CD4-positive, alpha-beta T cell (primary cell): ENCODE measurements around the gene KRT6B. TPM values are rescaled to one million over a fixed set of nuclear protein-coding genes. Genes with fewer than 3 reads are reported as not detected.
"Not testable (repeated sequence)": the region's sequence is repeated elsewhere in the genome, so short reads cannot be mapped to it uniquely, and the experiment has no call there.

ENCODE experiments used
- ATAC-seq: fragments of 200-7000 bp; cut with Tn5 transposase; one replicate; pipeline ENCODE4 v1.10.0; 2022; ENCODE audit warnings: mild to moderate bottlenecking; ENCODE audit not compliant: poor library complexity
- CTCF ChIA-PET: fragments of 350-600 bp; sonication (Branson Sonifier 250); formaldehyde crosslinking; loops from one replicate; lab custom pipeline; 2021; ENCODE audit warnings: antibody characterized with exemption, inconsistent platforms; lab: Charles Lee
- POLR2A ChIA-PET: fragments of 350-600 bp; sonication (Branson Sonifier 250); formaldehyde crosslinking; loops from one replicate; lab custom pipeline; 2021; ENCODE audit warnings: antibody characterized with exemption, inconsistent platforms; lab: Charles Lee
- DNase-seq, 14 experiments: peaks; one replicate each; pipeline ENCODE4 v3.0.0-alpha.2; 2013 to 2020; ENCODE audit warnings: mixed read lengths in 2 of 14
- H3K27ac ChIP-seq, 2 donors: one replicate each; pipeline versions ENCODE4 v1.5.1 to v1.7.0; 2013; ENCODE audit warnings: low read length in 2 of 2, low read depth in 1 of 2, mild to moderate bottlenecking in 1 of 2
- H3K27me3 ChIP-seq, 2 experiments: 1 replicate in 1 of 2; 2 replicates in 1 of 2; pipeline versions ENCODE4 v1.6.1 to v1.7.0; 2013; ENCODE audit warnings: low read length in 2 of 2, control low read depth in 1 of 2, mild to moderate bottlenecking in 1 of 2, moderate library complexity in 1 of 2; ENCODE audit not compliant: insufficient read depth in 2 of 2, control insufficient read depth in 1 of 2
- H3K36me3 ChIP-seq: one replicate; pipeline ENCODE4 v1.6.1; 2013; ENCODE audit warnings: low read length, control low read depth; ENCODE audit not compliant: insufficient read depth
- H3K4me1 ChIP-seq: one replicate; pipeline ENCODE4 v1.6.1; 2013; ENCODE audit warnings: low read length, control low read depth; ENCODE audit not compliant: insufficient read depth
- H3K4me3 ChIP-seq: one replicate; pipeline ENCODE4 v1.5.1; 2013; ENCODE audit warnings: mild to moderate bottlenecking, low read length, moderate library complexity
- H3K9me3 ChIP-seq, 2 experiments: 1 replicate in 1 of 2; 2 replicates in 1 of 2; pipeline versions ENCODE4 v1.6.1 to v1.7.0; 2013; ENCODE audit warnings: low read length in 2 of 2, mild to moderate bottlenecking in 2 of 2, control low read depth in 1 of 2, moderate library complexity in 1 of 2; ENCODE audit not compliant: control insufficient read depth in 1 of 2, insufficient read depth in 1 of 2
- H3K27ac Mint-ChIP-seq: one replicate; pipeline ENCODE4 v1.8.0; 2020; ENCODE audit warnings: mixed read lengths
- H3K27me3 Mint-ChIP-seq: one replicate; pipeline ENCODE4 v1.8.0; 2021; ENCODE audit warnings: mixed read lengths
- H3K36me3 Mint-ChIP-seq: one replicate; pipeline ENCODE4 v1.8.0; 2021; ENCODE audit warnings: low read depth, mixed read lengths
- H3K4me1 Mint-ChIP-seq: one replicate; pipeline ENCODE4 v1.8.0; 2021; ENCODE audit warnings: low read depth, mixed read lengths
- H3K4me3 Mint-ChIP-seq: one replicate; pipeline ENCODE4 v1.8.0; 2020; ENCODE audit warnings: mild to moderate bottlenecking, mixed read lengths
- H3K9me3 Mint-ChIP-seq: one replicate; pipeline ENCODE4 v1.8.0; 2020; ENCODE audit warnings: mixed read lengths
- intact Hi-C, 2 experiments: fragments of 100-400 bp; cut with DNase I in 1 of 2; cut with micrococcal nuclease in 1 of 2; formaldehyde crosslinking; loops; one replicate each; pipeline versions ENCODE4 v1.15.1 to v1.9.0; 2023 to 2025; cut with DNase I, micrococcal nuclease
- total RNA-seq, 174 experiments: library from RNA in 2 of 174; stranded (reverse) in 2 of 174; gene quantifications; one replicate each; pipeline ENCODE4 v1.2.3 and lab custom pipeline; 2021 to 2026
- TF ChIP-seq, protein P1 (sequence below): fragments of 200-600 bp; IDR thresholded peaks from one replicate; pipeline ENCODE4 v1.8.0; 2022; ENCODE audit warnings: antibody characterized with exemption, mild to moderate bottlenecking

The KRT6B gene
- total RNA-seq, 2 experiments from 2014 or later = not detected

DNA sequence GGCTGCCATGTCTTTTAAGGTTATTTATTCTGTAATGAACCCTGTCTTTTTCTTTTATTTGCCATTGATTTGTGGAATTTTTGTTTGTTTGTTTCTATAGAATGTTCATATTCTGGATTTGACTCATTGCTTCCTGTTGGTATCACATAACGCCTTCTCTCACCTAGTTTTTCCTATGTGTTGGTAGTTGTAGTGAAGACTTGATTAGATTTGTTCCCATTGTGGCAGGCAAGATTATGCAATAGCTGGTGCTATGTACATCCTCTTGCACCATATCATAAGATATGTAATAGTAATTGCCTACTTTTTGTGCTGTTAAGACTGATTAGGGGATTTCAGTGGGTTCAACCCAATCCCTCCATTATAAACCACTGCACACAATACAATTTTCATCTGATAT, 3.9 kb upstream of the KRT6B start:
- Mint-ChIP-seq H3K9me3 (no peaks in the 10 kb centered on the region), H3K27ac (no peak overlapping the region), H3K4me3 (no peak overlapping the region), H3K4me1 (no peaks in the 10 kb centered on the region), H3K27me3 (peaks cover 6% of the 10 kb centered on the region), H3K36me3 (no peaks in the 10 kb centered on the region)
- Histone ChIP-seq H3K36me3 (no peaks in the 10 kb centered on the region), H3K27ac (no peak overlapping the region), H3K4me1 (no peaks in the 10 kb centered on the region), H3K4me3 (no peak overlapping the region), H3K27me3 (peaks cover 0 to 9% of the 10 kb centered on the region in 2 experiments), H3K9me3 (no peaks in the 10 kb centered on the region)
- DNase-seq (no peak), ATAC-seq (no peak)
- ChIA-PET POLR2A (no interaction called here), CTCF (no interaction called here)
- TF ChIP-seq, protein P1, sequence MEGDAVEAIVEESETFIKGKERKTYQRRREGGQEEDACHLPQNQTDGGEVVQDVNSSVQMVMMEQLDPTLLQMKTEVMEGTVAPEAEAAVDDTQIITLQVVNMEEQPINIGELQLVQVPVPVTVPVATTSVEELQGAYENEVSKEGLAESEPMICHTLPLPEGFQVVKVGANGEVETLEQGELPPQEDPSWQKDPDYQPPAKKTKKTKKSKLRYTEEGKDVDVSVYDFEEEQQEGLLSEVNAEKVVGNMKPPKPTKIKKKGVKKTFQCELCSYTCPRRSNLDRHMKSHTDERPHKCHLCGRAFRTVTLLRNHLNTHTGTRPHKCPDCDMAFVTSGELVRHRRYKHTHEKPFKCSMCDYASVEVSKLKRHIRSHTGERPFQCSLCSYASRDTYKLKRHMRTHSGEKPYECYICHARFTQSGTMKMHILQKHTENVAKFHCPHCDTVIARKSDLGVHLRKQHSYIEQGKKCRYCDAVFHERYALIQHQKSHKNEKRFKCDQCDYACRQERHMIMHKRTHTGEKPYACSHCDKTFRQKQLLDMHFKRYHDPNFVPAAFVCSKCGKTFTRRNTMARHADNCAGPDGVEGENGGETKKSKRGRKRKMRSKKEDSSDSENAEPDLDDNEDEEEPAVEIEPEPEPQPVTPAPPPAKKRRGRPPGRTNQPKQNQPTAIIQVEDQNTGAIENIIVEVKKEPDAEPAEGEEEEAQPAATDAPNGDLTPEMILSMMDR = no peak
- intact Hi-C loops = no loop called here

DNA sequence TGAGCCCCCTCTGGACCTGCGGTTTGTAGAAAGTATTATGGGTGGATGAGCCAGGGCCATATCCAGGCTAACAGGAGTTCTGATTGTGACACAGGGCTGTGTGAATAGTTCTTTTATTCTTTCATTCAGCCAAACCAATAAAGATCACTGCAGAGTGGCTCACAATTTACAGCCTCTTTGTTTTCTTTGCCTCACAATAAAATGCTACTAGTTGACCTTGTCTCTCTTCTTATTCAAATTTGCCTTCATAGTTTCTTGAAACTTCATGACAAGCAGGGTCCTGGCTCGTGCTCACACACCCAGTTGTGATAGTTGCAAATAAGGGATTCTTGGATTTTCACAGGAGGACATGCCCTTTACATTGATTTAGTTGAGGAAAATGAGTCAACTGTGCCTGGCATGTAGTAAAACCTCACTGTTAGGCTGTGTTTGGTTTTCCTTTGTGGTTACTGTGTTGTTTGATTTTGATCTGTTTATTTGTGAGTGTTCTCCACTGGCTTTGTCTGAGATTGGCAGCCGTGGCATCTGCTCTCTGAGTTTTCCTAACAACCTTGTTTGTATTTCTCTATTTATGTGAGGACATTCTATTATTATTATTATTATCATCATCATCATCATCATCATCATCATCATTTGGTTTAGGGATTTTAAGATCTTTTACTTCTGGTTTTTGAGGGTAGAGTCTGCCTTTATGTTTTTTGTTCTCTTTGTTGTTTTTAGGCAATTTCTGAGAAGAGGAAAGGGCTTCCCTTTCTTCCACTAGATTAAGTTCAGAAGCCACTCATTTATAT, 2.7 kb upstream of the KRT6B start:
- Histone ChIP-seq H3K4me1 (no peaks in the 10 kb centered on the region), H3K9me3 (no peaks in the 10 kb centered on the region), H3K36me3 (no peaks in the 10 kb centered on the region), H3K27me3 (no peaks in the 10 kb centered on the region), H3K4me3 (no peak overlapping the region), H3K27ac (no peak overlapping the region)
- TF ChIP-seq, protein P1 = no peak
- DNase-seq (no peak), ATAC-seq (no peak)
- ChIA-PET POLR2A (no interaction called here), CTCF (no interaction called here)
- Mint-ChIP-seq H3K4me3 (no peak overlapping the region), H3K9me3 (no peaks in the 10 kb centered on the region), H3K27ac (no peak overlapping the region), H3K27me3 (peaks cover 4% of the 10 kb centered on the region), H3K4me1 (no peaks in the 10 kb centered on the region), H3K36me3 (no peaks in the 10 kb centered on the region)
- intact Hi-C loops = no loop called here

DNA sequence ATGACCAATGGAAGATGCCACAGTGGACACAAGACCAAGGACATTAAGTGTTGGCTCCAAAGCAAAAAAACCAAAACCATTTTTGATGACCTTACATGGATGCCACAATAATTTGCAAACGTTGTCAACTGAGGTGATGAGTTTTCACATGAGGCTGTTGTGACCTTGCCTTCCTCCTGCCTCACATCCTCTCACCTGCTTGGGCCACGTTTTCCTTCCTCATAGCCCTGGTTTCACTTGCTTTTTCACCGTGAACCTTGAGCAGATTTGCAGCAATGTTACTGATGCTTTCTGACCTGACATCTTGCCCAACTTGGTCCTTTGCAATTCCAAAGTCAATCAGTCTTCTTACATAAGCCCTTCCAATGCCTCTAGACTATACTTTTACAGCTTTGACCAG, 3.7 kb downstream of the KRT6B start:
- intact Hi-C loops = no loop called here
- Mint-ChIP-seq H3K36me3 (no peaks in the 10 kb centered on the region), H3K4me1 (no peaks in the 10 kb centered on the region), H3K27ac (no peak overlapping the region), H3K27me3 (peaks cover 31% of the 10 kb centered on the region), H3K4me3 (no peak overlapping the region), H3K9me3 (no peaks in the 10 kb centered on the region)
- Histone ChIP-seq H3K4me1 (no peaks in the 10 kb centered on the region), H3K27me3 (peaks cover 0 to 9% of the 10 kb centered on the region in 2 experiments), H3K27ac (no peak overlapping the region), H3K4me3 (no peak overlapping the region), H3K9me3 (no peaks in the 10 kb centered on the region), H3K36me3 (no peaks in the 10 kb centered on the region)
- DNase-seq = no peak
- ATAC-seq = no peak
- CTCF ChIA-PET = no interaction called here
- TF ChIP-seq, protein P1 = no peak
- POLR2A ChIA-PET = no interaction called here

DNA sequence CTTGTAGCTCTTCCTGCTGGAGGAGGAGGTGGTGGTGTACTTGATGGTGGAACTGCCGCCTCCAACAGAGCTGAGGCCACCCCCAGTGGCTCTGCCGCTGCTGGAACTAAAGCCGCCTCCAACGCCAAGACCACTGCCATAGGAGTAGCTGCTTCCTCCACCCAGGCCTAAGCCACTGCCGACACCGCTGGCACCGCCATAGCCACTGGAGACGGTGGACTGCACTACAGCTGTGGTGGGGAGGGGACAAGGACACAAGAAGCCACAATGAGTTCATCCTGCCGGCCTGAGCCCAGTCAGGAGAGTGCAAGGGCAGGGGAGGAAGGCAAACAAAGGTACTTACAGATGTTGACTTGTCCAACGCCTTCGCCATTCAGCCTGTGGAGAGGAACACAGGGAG, 4.8 kb downstream of the KRT6B start:
- H3K4me3 ChIP-seq, POLR2A ChIA-PET, H3K27me3 ChIP-seq, H3K27ac Mint-ChIP-seq, H3K9me3 Mint-ChIP-seq, H3K9me3 ChIP-seq, intact Hi-C loops, H3K27ac ChIP-seq, ATAC-seq, CTCF ChIA-PET, H3K4me3 Mint-ChIP-seq, H3K4me1 ChIP-seq, H3K36me3 Mint-ChIP-seq, DNase-seq, H3K36me3 ChIP-seq, H3K4me1 Mint-ChIP-seq: not testable (repeated sequence)
- peaks cover 41% of the 10 kb centered on the region for H3K27me3 Mint-ChIP-seq
